Effector CD8-positive, alpha-beta T cell (primary cell): ENCODE data around the gene INAVA.

Experiments
- DNase-seq: peaks from one replicate; lab custom pipeline; 2025; lab: John Stamatoyannopoulos, UW
- total RNA-seq, 4 experiments: gene quantifications; one replicate each; lab custom pipeline; 2026; lab: John Stamatoyannopoulos, UW

The INAVA gene, protein sequence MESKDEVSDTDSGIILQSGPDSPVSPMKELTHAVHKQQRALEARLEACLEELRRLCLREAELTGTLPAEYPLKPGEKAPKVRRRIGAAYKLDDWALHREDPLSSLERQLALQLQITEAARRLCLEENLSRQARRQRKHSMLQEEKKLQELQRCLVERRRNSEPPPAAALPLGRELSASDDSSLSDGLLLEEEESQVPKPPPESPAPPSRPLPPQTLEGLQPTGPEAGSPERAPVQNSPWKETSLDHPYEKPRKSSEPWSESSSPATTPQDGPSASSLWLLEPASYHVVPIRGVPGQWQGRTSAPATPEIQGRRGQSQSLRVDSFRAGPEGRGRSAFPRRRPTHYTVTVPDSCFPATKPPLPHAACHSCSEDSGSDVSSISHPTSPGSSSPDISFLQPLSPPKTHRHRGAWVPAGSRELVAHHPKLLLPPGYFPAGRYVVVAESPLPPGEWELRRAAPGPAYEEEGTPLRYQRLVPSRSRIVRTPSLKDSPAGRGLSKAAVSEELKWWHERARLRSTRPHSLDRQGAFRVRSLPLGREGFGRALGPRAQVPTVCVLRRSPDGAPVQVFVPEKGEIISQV
- total RNA-seq: 0.35 to 1.3 (median 0.38) reads per million in 4 experiments

DNA sequence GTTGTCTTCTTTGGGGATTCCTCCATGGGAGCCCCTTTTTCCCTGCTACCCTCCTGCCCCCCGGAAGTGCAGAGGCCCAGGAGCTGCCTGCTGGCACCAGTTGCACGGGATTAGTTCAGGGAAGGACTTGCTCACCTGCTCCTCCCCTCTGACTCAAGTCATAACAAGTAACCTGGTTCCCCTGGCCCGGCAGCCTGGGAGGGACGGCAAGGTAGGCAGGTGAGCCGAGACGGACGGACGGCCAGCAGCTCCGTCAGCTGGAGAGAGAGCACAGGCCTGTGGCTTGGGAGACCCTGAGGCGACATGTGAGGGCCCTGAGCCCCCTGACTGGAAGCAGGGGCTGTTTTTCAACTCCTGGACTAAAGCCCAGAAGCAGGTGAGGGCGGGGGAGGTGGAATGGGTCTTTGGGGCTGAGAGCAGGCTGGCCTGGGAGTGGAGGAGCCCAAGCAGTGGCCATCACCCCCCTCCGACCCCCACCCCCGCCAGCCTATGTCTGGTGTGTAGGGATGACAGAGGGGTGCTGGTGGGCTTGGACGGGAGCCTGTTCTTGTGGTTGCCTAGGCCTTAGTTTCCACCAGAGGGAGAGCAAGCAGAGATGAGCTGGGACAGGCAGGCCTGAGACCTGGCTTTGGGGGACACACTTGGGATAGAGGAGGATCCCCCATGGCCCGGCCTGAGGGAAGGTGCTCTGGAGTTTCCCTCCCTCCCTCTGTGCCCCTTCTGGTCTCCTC, at the start of gene INAVA:
TSS of gene INAVA (plus strand) at position 189 of the 731 bp plus-strand sequence. CDS start 3,501 bp downstream, outside the sequence.
- DNase-seq: no peak

DNA sequence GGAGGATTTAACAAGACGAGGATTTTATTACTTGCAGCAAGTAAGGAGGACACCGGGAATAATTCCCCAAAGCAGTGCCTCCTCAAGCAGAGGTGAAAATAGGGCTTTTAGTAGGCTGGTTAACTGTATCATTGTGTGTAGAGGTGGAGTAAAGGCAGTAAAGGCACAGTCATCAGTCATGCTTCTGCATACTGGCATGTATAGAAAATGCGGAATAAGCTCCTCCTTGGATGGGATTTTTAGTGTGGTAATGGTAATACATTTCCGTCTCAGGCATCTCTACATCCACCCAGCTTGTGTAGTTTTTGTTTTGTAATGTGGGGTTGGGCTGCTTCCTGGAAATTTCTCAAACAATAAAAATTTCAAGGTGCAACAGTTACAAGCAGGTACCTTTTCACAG, 49.3 kb upstream of the INAVA start:
- DNase-seq: no peak

DNA sequence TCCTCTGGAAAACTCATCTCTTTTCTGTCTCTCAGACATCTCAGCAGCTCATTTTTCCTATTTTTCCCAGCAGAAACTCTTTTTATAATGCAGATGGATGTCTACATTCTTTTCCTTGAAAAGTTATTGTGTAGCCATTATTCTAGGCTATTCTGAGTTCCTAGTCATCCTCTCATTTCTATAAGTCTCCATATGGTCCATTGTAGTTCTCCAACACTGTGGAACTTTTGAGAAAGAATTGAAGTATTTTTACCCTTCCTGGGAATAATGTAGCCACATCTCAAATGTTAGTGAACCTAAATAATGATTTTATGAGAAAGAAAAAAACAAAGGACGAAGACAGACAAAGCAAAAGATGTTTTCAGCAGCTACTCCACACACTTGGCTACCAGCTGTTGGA, 48.3 kb upstream of the INAVA start:
- DNase-seq: no peak

DNA sequence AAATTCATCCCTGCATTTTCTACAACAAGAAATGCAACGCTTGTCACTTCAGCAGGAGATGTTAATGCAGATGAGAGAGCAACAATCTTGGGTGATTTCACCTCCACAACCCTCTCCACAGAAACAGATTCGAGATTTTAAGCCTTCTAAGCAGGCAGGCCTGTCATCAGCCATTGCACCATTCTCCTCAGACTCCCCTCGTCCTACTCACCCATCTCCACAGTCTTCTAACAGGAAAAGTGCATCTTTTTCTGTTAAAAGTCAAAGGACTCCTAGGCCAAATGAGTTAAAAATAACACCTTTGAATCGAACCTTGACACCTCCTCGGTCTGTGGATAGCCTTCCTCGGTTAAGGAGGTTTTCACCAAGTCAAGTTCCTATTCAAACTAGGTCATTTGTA, 45.3 kb upstream of the INAVA start:
- DNase-seq: no peak

DNA sequence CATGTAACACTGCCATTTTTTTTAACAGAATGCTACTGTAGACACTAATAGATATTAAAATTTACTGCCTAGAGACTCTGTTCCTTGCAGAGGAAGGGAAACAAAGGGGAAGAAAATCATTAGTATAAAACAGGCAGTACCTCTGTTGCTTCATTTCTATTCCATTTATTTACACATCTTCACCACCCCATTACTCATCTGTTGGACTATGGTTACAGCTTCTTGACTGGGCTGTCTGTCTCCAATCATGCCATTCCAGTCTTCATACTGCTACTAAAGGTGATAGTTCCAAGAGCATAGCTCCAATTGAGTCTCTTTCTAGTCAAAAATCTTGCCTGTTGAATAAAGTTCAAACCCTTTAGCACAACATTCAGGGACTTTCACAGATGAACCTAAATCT, 44.1 kb upstream of the INAVA start:
- no peak for DNase-seq

DNA sequence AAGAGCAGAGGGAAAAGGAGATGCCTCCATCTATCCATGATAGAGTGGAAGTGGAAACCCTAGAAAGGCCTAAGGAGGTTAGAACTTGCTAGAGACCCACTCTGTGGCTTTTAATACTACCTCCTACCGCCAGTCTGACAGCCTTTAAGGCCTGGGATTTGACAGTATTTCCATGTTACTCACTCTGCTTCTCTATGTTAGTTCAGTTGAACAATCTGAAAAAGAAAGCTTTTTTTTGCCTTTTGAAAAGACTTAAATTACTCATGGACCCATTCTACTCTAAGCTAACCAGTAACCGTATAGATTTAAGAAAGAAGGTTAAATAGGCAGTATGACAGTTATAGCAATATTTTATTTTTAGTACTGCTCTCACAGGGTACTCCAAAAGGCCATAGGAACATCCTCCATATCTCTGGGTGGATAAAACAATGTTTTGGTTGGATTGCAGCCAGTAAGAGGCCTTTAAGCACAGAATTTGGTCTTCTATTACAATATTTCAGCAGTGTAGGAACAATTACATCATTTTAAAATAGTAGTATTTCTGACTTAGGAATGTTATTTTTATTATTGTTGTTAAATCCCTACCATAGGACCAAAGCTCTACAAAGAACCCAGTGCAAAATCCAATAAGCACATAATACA, 37.9 kb upstream of the INAVA start:
- no peak for DNase-seq

DNA sequence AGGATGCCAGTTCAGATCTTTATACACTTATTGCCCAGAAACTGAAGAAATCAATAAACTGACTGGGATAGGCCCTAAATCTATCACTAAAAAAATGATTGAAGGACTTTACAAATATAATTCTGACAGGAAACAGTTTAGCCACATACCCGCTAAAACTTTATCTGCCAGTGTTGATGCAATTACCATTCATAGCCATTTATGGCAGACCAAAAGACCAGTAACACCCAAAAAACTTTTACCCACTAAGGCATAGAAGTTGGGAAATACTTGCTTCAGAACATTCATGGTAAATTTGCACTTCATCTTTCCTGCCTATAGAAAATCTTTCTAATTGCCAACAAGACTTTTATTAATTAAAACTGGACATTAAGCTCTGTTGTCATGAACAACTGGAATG, 36.9 kb upstream of the INAVA start:
- DNase-seq: no peak

DNA sequence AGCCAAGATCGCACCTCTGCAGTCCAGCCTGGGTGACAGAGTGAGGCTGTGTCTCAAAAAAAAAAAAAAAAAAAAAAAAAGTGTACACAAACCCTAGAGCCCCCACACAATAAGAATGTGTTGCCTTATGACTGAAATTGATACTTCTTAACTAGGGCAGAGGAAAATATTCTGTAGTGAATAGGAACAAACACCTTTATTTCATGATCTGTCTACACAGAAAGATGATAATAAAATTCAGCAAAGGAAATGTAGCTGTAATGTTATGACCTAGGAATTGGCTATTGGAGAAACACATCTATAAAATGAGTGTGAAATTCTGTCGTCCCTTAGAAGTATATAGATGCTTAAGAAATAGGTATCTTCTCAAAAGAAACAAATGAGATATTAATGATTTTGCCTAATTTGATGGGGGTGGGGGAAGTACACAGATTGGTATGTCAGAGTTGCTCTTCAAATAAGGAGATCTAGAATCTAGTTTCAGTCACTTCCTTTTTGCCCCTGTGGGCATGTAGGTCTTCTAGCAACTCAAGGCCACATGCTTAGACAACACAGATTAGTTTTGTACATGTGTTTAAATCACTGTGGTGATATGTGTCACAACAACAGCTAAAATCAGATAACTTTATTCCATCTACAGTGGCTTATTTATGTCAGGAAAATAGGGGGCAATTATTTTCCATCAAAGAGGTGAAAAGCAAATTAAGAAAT, 32.6 kb upstream of the INAVA start:
- DNase-seq: no peak

DNA sequence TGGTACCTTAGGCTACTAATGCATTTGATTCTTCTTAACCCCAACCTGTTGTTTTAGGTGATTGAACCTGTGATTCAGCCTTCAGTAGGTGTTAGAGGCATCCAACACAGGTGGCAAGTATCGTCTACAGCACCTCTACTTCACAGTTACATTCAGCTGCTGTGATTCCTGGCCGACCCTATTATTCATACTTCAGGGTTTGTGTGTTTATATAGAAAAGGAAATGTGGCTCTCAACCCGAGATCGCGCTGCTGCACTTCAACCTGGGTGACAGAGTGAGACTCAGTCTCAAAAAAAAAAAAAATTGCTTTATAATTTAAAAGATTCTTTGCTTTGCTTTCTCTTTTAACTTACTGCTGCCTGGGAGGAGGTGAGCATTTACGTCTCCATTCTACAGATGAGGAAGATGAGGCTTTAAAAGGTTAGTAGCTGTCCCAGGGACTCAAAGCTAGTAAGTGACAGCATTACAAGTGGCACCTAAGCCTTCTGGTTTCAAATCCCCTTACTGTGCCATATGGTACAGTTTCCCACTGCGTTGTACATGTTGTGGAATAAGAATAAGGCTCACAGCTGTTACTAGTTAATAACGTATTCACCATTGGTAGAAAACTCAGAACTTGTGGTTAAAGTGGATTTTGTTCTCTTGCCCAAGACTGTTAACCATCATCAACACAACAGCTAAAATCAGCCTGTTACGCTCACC, 31.8 kb upstream of the INAVA start:
- no peak for DNase-seq

DNA sequence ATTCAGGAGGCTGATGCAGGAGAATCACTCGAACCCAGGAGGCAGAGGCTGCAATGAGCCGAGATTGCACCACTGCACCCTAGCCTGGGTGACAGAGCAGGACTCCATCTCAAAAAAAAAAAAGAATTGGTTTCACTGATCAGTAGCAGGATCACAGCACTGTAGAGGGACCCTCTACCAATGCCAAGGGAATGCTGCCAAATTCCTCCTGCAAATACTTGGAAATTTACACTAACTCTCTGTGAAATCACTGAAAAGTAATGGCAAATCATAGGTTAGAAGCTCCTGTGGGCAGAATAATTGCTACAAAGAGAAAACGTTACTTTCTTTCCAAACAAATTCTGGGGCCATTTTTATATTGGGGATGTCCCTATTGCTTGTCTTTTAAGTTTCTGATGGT, 28.6 kb upstream of the INAVA start:
- no peak for DNase-seq

DNA sequence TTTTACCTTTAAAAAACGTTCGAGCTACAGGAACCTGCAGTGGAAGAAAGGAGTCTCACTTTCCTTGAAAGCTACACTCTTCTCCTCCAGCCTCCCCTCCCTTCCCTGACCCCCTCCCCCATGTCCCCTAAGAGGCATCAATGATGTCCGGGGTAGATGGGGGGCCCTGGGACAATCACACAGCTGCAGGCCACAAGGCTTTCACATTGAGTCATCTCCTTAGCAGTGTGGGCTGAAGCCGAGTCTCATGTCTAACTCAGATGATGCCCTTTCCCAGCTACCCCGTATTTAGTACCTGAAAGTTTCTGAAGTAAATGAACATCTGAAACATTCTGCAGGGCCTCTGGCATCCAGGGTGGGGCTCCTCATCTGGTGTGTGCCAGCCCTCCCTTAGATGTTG, 28.2 kb upstream of the INAVA start:
- DNase-seq: no peak

DNA sequence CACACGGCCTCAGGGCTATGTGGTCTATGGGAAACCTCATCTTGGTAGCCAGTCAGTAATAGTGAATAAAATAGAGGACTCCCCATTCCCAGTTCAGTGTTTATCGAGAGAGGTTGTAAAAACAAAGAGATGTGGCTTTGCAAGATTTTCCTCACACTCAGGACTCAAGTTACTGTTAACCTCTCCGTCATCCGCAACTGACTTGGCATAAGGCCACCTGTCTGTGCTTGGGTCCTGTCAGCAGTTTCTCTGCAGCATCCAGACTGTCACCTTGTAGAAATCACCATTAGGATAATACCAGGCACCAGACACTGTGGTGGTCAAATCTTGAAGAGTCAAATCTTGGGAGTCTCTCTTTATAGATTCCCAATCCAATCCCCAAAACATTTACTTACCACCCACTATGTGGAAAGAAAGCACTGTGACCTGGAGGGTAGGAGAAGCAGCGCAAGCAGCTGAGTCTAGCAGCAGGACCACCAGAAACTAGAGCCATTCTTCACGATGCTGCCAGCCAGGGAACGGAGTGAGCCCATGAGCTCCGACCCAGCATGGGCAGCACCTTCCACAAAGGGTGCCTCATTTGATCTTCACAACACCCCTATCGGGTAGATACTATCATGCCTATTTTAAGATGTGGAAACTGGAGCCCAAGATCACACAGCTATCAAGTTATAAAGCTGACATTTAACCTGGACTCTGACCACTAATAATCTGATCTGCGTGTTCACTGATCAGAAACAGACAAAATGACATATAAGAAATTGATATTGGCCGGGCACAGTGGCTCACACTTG, 27.5 kb upstream of the INAVA start:
- no peak for DNase-seq

DNA sequence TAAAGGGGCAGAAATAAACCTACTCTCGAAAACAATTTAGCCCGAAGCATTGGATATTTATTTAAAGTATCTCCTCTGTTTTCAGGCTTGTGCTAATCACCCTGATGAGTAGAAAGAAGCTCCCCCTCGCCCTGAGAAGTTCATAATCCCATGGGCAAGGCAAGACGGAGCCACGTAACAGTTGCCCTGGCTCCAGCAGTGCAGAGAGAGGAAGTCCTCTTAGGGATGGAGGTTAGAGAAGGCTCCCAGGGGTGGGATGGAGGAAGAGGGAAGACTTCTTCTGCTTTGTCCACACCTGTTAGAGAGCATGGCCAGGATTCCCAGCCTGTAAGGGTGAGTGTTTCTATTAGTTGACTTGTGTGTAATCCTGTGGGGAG, 25.3 kb upstream of the INAVA start:
- no peak for DNase-seq

DNA sequence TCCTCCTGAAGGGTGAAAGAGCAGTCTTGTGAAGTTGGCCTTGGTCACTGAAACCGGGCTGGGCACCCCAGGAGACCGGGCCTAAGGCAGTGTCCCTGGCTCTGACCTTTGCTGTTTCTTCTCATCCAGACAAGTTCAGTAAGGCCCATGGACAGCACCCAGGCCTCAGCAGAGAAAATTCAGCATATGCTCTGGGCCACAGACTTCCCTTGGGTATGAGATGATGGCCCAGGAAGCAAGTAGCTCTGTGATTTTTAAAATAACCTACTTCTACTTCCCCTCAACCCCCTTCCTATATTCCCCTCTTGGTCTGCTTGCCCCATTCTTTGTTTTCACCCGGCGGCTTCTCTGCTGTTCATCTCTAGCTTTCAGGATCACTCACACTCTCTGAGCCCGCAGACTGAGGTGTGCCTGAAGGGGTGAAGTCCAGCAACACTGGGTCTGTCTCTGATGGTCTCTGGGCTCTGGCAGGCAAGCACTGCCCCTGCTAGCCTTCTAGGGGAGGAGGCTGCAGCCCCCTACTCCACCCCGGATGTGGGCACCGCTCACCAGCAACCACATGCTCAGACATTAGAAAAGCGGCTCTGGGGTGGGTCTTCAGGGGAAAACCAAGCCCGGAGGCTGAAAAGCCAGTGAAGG, 24.8 kb upstream of the INAVA start:
- no peak for DNase-seq

DNA sequence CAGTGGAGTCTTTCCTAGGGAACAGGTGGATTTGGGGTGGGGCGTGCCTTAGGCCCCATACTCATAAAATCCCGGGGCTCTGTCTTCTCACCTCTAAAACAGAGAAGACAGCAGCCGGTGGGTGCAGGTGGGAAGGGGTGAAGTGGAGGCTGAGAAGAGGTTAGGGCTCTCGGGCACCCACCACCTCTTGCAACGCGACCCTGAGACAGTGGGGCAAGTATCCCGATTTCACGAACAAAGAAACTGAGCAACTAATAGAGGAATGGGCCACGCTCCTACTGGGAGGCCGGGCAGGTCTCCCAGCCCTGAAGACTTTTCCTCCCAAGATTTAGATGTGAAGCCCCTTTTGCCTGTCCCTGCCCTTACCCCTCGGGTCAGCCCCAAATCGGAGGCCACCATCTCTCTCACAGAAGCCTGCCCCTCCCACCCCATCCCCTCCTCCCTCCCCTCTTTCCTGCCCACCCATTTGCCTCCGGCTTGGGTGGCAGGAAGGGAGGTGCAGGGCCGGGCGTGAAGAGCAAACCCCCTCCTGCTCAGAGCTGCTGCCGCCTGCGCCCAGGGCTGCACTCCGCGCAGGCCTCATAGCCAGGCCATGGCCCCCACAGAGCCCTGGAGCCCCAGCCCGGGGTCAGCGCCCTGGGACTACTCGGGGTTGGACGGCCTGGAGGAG, 22.1 kb upstream of the INAVA start, which contains the start of gene GPR25:
TSS of gene GPR25 (plus strand) at position 536 of the 670 bp plus-strand sequence. CDS start at position 593, 57 bp downstream.
- DNase-seq: no peak

DNA sequence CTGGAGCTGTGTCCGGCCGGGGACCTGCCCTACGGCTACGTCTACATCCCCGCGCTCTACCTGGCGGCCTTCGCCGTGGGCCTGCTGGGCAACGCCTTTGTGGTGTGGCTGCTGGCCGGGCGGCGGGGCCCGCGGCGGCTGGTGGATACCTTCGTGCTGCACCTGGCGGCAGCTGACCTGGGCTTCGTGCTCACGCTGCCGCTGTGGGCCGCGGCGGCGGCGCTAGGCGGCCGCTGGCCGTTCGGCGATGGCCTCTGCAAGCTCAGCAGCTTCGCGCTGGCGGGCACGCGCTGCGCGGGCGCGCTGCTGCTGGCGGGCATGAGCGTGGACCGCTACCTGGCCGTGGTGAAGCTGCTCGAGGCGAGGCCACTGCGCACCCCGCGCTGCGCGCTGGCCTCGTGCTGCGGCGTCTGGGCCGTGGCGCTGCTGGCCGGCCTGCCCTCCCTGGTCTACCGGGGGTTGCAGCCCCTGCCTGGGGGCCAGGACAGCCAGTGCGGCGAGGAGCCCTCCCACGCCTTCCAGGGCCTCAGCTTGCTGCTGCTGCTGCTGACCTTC, 21.5 kb upstream of the INAVA start:
- DNase-seq: no peak

DNA sequence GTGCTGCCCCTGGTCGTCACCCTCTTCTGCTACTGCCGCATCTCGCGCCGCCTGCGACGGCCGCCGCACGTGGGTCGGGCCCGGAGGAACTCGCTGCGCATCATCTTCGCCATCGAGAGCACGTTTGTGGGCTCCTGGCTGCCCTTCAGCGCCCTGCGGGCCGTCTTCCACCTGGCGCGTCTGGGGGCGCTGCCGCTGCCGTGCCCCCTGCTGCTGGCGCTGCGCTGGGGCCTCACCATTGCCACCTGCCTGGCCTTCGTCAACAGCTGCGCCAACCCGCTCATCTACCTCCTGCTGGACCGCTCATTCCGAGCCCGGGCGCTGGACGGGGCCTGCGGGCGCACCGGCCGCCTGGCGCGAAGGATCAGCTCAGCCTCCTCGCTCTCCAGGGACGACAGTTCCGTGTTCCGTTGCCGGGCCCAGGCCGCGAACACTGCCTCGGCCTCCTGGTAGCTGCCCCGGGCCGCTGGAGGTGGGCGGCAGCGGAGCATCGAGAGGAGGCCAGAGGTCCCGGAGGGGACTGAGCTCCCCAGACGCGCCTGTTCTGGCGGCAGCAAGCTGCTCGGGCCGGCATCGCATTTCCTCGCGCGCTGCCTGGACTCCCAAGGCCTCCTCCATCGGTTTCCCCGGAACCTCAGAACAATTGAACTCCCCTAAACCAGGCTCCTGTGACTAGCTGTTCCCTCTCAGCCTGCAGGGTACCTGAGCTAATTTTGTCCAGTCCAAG, 20.9 kb upstream of the INAVA start:
- no peak for DNase-seq

DNA sequence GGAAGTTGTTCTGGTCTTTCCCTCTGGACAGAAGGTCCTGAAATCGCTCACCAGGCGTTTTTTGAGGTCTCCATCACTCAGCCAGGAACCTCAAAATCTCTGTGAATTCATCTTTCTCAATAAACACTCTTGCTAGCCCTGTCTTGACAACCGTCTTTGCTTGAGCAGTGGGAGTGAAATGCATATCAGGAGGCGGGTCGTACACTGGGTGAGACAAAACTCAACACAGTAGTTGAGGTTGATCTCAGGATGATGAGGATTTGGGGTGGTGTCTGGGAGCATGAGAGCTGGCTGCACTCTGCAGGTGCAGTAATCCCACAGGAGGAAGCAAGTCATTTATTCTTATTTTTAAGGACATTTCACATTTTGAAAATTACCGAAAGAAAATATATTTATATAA, 20.0 kb upstream of the INAVA start:
- DNase-seq: no peak
